Glutamatergic neuron (in vitro differentiated cells): ENCODE results near the gene PRXL2A. TPM values are rescaled to one million over a fixed set of nuclear protein-coding genes. Genes with fewer than 3 reads are reported as not detected.
A peak's percentile ranks its signal among the peaks of the same experiment; 100 is the strongest.

Experiments used
- DNase-seq: peaks from one replicate; pipeline ENCODE4 v3.0.0; 2022
- H3K27ac Mint-ChIP-seq: one replicate; pipeline ENCODE4 v1.8.0; 2020; ENCODE audit warnings: mild to moderate bottlenecking, mixed read lengths, inconsistent platforms; ENCODE audit not compliant: unreplicated experiment
- H3K27me3 Mint-ChIP-seq: one replicate; pipeline ENCODE4 v1.8.0; 2020; ENCODE audit warnings: mild to moderate bottlenecking, moderate library complexity, mixed read lengths, inconsistent platforms; ENCODE audit not compliant: unreplicated experiment
- H3K36me3 Mint-ChIP-seq: one replicate; pipeline ENCODE4 v1.8.0; 2020; ENCODE audit warnings: mild to moderate bottlenecking, mixed read lengths, inconsistent platforms; ENCODE audit not compliant: unreplicated experiment
- H3K4me1 Mint-ChIP-seq: one replicate; pipeline ENCODE4 v1.8.0; 2020; ENCODE audit warnings: mild to moderate bottlenecking, low read depth, mixed read lengths, inconsistent platforms; ENCODE audit not compliant: unreplicated experiment
- H3K4me3 Mint-ChIP-seq: one replicate; pipeline ENCODE4 v1.8.0; 2020; ENCODE audit warnings: mild to moderate bottlenecking, mixed read lengths, inconsistent platforms; ENCODE audit not compliant: unreplicated experiment
- H3K9me3 Mint-ChIP-seq: one replicate; pipeline ENCODE4 v1.8.0; 2020; ENCODE audit warnings: mild to moderate bottlenecking, moderate library complexity, mixed read lengths, inconsistent platforms; ENCODE audit not compliant: unreplicated experiment
- total RNA-seq: library from RNA; stranded (reverse); fragmentation: NEBNext Ultra II Directional; extraction: Animal tissue kit (Norgen Biotek cat#: 25700); gene quantifications from one replicate; pipeline ENCODE4 v1.2.1, GENCODE V29; 2021; ENCODE audit not compliant: unreplicated experiment
- TF ChIP-seq, protein P1 (sequence below): fragments of 200-600 bp; sonication (generic); IDR thresholded peaks from one replicate; pipeline ENCODE4 v1.5.0; 2021; ENCODE audit not compliant: partially characterized antibody, unreplicated experiment

The PRXL2A gene
- total RNA-seq, 1 donor from 2014 or later = 164 TPM

DNA sequence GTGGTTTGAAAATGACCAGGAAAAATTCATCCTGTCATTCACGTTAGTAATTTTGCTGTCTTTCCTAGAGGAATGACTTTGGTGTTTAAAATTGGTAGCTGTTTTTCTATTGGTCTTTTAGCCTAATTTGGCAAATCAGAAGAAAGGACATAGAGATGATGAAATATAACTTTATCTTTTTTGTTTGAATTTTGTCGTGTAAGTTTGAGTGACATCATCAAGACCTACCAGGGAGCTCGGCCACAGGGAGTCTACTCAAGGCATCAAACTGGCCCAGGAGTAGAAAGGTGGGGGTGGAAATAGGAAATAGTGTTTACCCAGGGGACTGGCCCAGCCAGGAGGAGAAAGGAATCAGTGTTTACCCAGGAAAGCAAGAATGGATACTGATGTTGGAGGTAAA is 24.8 kb downstream of the PRXL2A start:
- DNase-seq = no peak
- Mint-ChIP-seq H3K4me1 (peaks cover 21% of the 10 kb centered on the region), H3K27me3 (no peaks in the 10 kb centered on the region), H3K36me3 (peaks cover 5% of the 10 kb centered on the region), H3K4me3 (no peak overlapping the region), H3K27ac (no peak overlapping the region), H3K9me3 (no peaks in the 10 kb centered on the region)
- TF ChIP-seq, protein P1, sequence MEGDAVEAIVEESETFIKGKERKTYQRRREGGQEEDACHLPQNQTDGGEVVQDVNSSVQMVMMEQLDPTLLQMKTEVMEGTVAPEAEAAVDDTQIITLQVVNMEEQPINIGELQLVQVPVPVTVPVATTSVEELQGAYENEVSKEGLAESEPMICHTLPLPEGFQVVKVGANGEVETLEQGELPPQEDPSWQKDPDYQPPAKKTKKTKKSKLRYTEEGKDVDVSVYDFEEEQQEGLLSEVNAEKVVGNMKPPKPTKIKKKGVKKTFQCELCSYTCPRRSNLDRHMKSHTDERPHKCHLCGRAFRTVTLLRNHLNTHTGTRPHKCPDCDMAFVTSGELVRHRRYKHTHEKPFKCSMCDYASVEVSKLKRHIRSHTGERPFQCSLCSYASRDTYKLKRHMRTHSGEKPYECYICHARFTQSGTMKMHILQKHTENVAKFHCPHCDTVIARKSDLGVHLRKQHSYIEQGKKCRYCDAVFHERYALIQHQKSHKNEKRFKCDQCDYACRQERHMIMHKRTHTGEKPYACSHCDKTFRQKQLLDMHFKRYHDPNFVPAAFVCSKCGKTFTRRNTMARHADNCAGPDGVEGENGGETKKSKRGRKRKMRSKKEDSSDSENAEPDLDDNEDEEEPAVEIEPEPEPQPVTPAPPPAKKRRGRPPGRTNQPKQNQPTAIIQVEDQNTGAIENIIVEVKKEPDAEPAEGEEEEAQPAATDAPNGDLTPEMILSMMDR = no peak

DNA sequence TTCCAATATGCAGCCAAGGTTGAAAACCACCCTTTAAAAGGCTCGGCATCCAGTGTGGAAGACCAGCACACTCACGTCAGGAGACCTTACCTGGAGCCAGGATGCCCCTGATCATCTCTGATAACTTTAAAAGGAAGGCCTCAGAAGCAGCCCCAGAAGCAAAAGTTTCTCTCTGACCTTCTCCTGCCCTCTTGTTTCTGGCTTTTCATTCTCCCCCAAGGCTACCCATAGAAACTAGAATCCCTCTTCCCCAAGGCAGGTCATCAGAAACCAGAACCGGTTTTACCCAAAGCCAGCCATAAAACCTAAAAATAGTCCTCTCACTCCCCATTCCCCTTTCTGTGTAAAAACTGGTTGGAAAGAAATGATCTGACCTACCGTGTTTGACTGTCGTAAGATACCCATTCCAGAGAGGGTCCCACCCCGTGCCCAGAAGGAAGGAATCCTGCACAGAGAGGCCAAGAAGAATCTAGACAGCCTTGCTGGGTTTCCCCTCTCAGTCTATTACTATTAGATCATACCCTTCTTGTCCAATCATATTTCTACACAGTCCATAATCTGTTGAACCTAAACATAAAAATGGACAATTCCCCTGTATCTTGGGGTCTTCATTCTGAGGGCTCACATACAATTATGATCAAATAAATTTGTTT is 28.2 kb downstream of the PRXL2A start:
- Mint-ChIP-seq H3K27ac (no peak overlapping the region), H3K27me3 (no peaks in the 10 kb centered on the region), H3K4me3 (no peak overlapping the region), H3K4me1 (peaks cover 31% of the 10 kb centered on the region), H3K9me3 (no peaks in the 10 kb centered on the region), H3K36me3 (peaks cover 5% of the 10 kb centered on the region)
- TF ChIP-seq, protein P1 = no peak
- DNase-seq = no peak

DNA sequence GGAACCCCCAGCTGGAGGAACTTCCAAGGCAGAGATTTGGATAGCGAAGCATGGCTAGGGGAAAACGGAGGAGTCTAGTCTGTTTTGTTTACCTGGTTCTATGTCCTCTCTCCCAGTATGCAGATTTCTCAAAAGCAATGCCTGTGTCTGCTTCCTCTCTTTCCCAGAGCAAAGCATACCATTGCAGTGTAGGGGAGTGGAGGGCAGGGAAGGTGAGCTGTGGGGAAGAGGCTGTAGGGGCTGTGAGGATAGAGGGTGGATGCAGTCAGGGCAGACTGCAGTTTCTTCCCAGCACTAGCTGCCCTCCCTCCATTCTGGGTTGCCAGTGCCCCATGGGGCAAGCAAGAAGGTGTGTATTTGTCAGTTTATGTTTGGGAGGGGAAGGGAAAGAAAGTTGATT is 28.9 kb downstream of the PRXL2A start:
- TF ChIP-seq, protein P1 = no peak
- Mint-ChIP-seq H3K27ac (no peak overlapping the region), H3K4me3 (no peak overlapping the region), H3K9me3 (no peaks in the 10 kb centered on the region), H3K27me3 (no peaks in the 10 kb centered on the region), H3K4me1 (peaks cover 31% of the 10 kb centered on the region), H3K36me3 (peaks cover 5% of the 10 kb centered on the region)
- no peak for DNase-seq

DNA sequence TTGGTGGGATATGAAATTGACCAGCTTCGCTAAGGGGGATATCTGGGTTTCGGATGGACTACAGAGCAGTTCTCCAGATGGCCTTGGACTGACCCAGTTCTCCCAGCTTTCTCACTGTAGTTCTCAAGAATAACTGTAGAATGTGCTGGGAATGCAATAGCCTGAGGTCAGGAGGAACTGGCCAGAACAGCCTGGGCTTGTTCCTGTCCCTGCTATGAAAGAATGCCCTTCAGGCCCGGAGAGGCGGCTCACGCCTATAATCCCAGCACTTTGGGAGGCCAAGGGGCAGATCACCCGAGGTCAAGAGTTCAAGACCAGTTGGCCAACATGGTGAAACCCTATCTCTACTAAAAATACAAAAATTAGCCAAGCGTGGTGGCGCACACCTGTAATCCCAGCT is 33.5 kb downstream of the PRXL2A start:
- H3K9me3 Mint-ChIP-seq = peaks cover 9% of the 10 kb centered on the region
- no peak overlapping the region for H3K4me3 Mint-ChIP-seq
- H3K4me1 Mint-ChIP-seq = peaks cover 45% of the 10 kb centered on the region
- no peaks in the 10 kb centered on the region for H3K36me3 Mint-ChIP-seq
- peaks cover 7% of the 10 kb centered on the region for H3K27me3 Mint-ChIP-seq
- DNase-seq = no peak
- TF ChIP-seq, protein P1 = no peak
- peak overlapping the region; percentile 72 for H3K27ac Mint-ChIP-seq

DNA sequence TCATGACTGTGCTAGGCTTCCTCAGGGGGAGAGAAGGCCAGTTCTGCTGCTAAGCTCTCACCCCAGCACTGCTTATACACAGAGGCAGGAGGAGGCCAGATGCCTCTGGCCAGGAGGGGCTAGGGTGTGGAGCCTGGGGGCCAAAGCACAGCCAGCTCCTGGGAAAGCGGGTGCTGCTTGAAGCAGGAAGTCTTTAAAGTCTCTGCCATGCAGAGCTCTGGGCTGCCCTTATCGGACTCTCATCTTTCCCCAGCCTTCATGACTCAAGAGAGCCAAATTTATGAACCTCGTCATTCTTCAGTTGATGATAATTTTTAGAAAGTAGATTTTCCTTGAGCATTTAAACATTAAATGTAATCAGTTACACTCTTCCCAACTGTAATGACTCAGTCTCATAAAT is 34.5 kb downstream of the PRXL2A start:
- Mint-ChIP-seq H3K27ac (peak overlapping the region; percentile 83), H3K9me3 (peaks cover 12% of the 10 kb centered on the region)
- DNase-seq = no peak

More for the DNA sequence above, 34.5 kb downstream of the PRXL2A start:
- H3K36me3 Mint-ChIP-seq = peaks cover 5% of the 10 kb centered on the region
- TF ChIP-seq, protein P1 = no peak
- no peak overlapping the region for H3K4me3 Mint-ChIP-seq
- H3K4me1 Mint-ChIP-seq = peaks cover 35% of the 10 kb centered on the region
- H3K27me3 Mint-ChIP-seq = peaks cover 9% of the 10 kb centered on the region
